Right renal cortex interstitium (tissue), 3 donors: ENCODE measurements around the gene ADORA1. TPM values are rescaled to one million over a fixed set of nuclear protein-coding genes. Genes with fewer than 3 reads are reported as not detected.

Source experiments
- DNase-seq, 3 donors: peaks; one replicate each; pipeline ENCODE4 v3.0.0-alpha.2; 2013; ENCODE audit warnings: low read depth in 3 of 3, low spot score in 2 of 3
- polyA plus RNA-seq, 3 donors: library from polyadenylated mRNA; unstranded; fragments of 120-200 nt; gene quantifications; one replicate each; pipeline ENCODE4 v1.2.1, GENCODE V29; 2013; ENCODE audit not compliant: insufficient read length in 3 of 3

Gene ADORA1
- polyA plus RNA-seq, 3 donors, result 5.2 to 8.0 (median 6.4) TPM

DNA sequence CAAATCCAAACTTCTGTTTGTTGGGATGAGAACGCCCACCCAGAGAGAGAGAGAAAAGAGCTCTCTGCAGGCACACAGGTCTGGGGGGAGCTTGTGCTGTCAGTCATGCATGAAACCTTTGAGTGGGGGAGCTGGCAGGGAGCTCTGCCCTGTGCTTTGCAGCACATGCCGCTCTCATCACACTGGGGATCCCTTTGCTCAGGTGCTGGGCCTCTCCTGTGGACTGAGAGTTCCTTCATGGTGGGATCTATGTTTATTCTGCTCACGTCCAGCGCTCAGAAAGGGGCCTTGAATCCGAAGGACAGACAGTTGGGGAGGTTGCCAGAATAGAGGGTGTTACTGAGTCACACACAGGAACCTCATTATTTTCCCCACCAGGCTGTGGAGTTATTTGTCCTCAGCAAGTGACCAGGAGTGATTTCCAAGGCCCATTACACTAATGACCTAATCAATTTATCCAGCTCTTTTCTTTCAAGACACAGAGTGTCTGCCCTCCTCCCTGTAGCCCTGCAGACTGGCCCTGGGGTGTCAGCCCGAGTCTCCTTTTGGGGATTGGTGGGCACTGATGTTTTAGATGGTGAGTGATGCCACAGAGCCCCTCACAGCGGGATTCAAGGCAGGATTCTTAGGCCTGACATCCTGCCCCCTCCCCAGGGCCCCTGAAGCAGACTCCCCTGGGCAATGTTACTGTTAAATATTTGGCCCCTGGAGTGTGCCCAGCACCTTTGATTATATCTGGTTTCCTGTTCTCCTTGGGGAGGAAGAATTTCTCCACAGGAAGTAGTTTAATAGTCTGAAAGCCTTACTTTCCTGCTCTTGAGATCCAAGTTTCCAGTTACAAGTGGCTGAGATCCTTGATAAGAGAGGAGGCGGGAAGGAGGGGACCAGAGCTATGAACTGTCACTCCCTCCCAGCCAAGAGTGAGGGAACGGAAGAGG lies 25.8 kb downstream of the ADORA1 start:
- DNase-seq, result no peak

DNA sequence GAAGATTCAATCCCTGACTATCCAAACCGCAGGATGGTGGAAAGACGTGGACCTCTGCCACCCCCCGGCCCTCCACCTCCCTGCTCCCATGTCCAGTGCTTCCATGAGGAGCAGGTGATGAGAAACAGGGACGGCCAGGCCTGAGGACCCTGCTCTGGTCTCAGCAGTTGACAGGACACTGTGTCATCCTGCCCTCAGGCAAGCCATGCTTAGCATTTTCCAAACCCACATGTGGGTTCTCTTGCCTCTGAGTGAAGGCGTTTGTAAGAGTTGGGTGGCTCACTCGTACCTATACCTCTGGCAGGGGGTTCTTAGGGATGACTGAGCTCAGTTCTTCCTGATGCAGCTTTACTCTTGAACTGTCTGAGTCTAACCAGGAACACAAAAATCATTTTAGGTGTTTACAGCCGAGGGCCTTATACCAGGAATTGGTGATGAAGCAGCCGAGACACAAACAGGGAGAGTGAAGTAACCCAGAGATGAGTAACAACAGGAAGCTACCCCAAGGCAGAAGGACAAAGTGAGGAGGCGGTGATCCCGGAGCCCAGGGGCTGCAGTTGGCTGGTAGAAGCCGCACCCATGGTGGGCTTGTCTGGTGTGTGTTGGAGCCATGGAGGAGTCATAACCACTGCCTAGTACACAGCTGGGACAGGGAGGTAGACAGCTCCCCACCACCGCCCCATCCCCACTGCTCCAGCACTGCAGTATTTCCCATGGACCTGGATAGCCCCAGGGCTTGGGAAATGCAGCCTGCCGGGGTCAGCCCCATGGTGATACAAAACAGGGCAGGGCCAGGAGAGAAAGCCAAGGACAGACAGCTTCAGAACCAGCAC lies 26.7 kb downstream of the ADORA1 start:
- no peak for DNase-seq

DNA sequence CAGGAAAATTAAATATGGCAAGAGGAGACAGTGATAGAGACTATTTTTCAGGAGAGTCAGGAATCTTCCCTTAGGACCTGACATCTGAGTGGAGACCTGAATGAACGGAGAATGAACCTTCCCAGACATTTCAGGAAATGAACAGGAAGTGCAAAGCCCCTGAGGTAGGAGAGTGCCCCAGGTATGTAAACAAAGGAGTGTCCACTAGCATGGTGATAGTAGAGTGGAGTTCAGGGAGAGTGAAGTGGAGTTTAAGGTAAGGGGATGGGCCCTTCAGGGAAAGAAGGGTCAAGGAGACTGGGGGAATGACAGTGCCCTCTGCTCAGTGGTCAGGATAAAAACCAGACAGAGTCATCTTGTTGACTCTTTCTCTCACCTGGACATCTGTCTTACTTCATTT lies 28.8 kb downstream of the ADORA1 start:
- DNase-seq, result no peak

DNA sequence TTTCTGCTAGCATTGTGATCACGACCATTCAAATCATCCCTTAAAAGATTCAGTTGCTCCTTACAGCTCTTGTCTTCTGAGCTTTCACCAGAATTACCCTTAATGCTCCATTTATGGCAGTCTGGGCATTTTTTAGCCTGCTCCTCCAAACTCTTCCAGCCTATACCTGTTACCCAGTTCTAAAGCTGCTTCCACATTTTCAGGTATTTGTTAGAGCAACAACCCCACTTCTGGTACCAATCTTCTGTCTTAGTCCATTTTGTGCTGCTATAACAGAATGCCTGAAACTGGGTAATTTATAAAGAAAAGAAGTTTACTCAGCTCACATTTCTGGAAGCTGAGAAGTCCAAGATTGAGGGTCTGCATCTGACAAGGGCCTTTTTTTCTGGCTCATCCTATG lies 30.9 kb downstream of the ADORA1 start:
- no peak for DNase-seq

DNA sequence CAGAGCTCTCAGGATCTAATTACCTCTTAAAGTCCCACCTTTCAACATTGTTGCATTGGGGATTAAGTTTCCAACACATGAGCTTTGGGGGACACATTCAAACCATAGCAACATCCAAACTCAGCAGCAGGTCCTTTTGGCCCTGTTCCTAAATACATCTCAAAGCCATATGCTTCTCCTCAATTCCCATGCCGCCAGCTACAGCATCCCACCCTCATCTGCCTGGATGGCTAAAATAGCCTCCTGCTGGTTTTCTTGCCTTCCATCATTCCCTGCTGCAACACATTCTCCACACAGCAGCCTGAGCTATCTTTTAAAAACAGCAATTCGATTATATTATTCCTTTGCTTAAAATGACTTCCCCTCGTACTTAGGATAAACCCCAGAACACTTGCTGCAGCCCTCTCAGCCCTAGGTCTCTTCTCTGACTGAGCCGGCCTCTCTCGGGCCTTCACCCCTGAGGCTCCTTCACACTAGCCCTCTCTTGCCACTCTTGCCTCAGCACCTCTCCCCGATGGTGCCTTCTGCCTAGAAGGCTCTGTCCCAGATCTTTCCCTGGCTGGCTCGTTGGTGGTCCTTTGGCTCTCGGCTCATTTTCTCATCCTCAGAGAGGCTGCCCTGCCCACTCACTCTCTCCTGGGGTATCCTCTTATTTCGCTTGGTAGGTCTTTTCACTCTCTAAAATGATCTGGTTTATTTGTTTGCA lies 31.6 kb downstream of the ADORA1 start:
- no peak for DNase-seq

DNA sequence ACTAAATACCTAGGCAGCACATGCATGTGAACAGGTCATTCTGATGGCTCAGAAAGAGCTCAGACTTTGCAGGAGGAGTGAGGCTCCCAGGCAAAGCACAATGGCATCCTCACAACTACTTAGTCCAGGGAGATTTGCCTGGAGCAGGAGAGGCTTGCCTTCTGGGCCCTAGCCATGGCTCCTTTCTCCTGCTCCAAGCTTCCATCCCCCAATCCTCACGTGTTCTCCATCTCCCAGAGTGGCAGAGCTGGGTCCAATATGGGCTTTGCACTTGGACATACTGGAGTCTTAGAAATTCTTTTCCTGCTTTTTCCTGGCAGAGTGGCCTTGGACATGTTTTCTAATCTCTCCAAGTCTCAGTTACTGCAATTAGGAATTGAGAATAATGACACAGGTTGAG lies 32.3 kb downstream of the ADORA1 start:
- DNase-seq, result no peak

DNA sequence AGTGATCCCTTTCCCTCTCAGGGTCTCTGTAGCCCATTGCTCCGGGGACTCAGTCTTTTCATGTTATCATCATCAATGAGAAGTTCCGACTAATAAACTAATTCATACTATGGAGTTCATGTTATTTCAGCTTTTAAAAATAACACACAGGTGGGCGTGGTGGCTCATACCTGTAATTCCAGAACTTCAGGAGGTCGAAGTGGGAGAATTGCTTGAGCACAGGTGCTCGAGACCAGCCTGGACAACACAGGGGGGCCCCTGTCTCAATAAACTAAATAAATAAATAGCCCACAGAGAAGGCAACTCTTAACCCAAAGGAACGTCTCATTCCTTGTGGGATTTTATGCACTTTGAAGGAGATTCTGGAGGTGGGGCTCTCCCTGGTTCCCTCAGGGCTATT lies 33.6 kb downstream of the ADORA1 start:
- no peak for DNase-seq

DNA sequence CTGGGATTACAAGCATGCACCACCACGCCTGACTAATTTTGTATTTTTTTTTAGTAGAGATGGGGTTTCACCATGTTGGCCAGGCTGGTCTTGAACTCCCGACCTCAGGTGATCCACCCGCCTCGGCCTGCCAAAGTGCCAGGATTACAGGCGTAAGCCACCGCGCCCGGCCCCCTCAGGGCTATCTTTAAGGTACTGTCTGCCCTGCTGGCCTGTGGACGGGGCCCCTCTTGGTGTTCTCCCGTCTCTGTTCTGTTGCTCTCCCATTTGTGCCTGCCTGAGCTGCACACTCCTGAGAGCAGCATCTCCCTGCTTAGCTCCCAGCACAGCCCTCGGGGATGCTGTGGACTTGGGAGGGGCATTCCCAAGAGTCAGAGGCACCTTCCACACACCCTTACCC lies 34.2 kb downstream of the ADORA1 start:
- no peak for DNase-seq

DNA sequence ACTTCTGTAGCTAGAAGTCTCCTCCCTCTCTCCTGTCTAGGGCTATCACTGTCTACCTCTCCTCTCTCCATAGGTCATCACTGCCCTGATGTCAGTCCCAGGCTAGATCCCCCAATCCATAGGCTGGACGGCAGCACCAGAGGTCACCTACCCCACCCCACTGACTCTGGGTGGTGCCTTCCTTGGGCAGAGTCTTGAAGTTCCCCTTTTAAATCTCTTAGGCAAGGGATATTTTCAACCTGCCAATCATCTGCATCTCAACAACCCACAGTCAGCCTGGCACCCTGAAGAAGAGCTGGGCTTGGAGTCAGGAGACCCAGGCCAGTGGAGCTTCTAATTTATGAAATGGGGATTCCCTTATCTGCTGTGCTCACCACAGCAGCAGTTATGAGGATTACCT lies 34.9 kb downstream of the ADORA1 start:
- no peak for DNase-seq

DNA sequence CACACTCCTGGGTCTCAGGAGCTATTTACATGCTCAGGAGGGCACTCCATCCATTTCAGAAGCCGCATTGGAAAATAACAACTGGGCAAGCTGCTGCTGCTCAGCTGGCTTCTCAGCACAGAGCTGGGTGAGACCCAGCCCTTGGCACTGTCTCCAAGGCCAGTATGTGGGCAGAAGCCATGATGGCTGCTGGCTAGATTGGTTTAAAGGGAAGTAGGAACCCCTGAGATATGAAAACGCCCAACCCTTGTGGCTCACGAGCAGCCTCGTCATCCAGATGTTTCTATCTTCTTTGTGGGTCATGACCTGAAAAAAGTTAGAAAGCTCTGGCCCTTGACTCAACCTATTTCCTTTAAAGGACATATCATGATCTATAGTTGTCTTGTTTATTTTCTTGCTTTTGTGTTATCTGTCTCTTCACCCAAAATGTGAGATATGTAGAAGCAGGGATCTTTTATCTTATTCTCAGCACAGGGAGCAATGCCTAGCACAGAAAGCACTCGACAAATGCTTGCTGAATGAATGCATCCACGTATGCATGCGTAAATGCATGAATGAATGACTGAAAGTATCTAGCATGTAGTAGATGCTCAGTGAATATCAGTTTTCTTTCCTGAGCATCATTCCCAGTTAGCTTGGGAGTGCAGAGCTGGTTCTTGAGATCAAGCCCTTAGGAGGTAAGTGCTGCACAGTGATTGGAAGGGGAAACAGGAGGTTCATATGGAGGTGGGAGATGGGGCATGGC lies 36.5 kb downstream of the ADORA1 start:
- DNase-seq, result no peak

DNA sequence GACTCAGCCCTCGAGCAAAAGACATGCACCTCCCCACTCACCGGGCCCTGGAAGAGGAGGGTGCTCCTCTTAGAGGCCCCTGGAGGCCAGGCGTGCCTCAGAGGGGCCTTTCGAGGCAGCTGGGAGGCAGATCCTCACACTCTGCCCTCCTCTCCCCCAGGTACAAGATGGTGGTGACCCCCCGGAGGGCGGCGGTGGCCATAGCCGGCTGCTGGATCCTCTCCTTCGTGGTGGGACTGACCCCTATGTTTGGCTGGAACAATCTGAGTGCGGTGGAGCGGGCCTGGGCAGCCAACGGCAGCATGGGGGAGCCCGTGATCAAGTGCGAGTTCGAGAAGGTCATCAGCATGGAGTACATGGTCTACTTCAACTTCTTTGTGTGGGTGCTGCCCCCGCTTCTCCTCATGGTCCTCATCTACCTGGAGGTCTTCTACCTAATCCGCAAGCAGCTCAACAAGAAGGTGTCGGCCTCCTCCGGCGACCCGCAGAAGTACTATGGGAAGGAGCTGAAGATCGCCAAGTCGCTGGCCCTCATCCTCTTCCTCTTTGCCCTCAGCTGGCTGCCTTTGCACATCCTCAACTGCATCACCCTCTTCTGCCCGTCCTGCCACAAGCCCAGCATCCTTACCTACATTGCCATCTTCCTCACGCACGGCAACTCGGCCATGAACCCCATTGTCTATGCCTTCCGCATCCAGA lies 37.7 kb downstream of the ADORA1 start:
- no peak for DNase-seq

DNA sequence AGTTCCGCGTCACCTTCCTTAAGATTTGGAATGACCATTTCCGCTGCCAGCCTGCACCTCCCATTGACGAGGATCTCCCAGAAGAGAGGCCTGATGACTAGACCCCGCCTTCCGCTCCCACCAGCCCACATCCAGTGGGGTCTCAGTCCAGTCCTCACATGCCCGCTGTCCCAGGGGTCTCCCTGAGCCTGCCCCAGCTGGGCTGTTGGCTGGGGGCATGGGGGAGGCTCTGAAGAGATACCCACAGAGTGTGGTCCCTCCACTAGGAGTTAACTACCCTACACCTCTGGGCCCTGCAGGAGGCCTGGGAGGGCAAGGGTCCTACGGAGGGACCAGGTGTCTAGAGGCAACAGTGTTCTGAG lies 38.3 kb downstream of the ADORA1 start:
- DNase-seq, result no peak

DNA sequence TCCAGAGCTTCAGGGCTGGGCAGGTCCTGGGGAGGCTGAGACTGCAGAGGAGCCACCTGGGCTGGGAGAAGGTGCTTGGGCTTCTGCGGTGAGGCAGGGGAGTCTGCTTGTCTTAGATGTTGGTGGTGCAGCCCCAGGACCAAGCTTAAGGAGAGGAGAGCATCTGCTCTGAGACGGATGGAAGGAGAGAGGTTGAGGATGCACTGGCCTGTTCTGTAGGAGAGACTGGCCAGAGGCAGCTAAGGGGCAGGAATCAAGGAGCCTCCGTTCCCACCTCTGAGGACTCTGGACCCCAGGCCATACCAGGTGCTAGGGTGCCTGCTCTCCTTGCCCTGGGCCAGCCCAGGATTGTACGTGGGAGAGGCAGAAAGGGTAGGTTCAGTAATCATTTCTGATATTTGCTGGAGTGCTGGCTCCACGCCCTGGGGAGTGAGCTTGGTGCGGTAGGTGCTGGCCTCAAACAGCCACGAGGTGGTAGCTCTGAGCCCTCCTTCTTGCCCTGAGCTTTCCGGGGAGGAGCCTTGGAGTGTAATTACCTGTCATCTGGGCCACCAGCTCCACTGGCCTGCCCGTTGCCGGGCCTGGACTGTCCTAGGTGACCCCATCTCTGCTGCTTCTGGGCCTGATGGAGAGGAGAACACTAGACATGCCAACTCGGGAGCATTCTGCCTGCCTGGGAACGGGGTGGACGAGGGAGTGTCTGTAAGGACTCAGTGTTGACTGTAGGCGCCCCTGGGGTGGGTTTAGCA lies 38.8 kb downstream of the ADORA1 start:
- no peak for DNase-seq

DNA sequence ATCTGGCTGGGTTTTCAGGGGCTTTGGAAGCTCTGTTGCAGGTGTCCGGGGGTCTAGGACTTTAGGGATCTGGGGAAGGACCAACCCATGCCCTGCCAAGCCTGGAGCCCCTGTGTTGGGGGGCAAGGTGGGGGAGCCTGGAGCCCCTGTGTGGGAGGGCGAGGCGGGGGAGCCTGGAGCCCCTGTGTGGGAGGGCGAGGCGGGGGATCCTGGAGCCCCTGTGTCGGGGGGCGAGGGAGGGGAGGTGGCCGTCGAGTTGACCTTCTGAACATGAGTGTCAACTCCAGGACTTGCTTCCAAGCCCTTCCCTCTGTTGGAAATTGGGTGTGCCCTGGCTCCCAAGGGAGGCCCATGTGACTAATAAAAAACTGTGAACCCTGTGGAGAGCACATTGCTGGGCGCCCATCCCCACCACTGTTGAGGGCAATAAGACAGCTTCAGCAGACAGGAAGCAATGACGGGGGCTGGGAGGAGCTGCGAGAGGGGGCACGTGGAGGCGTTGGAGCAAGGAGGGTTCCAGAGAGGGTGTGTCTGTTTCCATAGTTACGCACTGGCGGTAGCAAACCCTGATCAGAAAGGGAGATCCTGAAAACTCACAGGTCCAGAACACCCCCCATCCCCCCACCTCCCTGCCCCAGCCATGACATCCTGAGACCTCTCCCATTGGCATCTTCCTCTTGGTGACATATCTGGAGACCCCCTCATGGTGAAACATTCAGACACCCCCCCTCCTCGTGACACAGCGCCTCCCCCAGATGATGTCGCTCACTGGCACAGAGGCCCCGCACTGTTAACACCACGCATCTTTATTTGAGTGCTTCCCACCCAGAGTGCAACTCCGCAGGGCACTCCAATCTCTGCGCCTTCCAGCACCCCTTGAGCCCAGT lies 39.7 kb downstream of the ADORA1 start:
- DNase-seq, result no peak

DNA sequence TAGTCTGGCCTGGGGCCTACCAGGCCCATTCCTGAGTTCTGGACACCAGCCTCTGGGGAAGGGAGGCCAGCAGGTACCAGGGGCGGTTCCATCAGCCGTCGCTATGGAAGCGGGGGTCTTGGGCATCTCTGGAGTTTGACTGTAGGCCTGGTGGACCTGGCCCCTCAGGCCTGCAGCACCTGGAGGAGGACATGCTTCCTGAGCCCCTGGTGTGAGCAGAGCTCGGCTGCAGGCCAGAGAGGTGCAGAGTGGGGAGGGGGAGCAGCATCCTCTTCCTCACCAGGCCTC lies 40.3 kb downstream of the ADORA1 start:
- DNase-seq, result no peak

DNA sequence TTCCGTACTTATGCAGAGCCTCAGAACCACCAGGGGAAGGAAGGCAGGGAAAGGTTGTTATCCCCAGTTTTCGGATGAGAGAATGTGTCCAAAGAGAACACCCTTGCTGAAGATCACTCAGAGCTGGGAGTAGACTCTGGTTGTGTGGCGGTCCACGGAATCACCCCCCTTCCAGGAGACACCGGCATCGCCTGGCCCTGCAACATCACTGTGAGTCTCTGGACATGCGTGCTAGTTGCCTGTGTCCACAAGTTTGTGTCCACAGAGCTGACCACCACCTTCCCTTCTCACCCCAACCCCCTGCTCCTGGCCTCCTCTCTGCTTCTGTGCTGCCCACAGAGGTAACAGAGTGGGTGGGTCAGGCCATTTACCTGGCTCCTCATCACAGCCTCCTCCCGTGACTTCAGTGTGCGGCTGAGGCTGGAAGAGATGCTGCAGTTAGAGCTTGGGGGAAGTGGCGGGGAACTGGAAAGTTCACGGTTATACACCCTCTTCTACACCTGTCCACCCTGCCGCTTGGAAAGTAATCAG lies 40.8 kb downstream of the ADORA1 start:
- no peak for DNase-seq

DNA sequence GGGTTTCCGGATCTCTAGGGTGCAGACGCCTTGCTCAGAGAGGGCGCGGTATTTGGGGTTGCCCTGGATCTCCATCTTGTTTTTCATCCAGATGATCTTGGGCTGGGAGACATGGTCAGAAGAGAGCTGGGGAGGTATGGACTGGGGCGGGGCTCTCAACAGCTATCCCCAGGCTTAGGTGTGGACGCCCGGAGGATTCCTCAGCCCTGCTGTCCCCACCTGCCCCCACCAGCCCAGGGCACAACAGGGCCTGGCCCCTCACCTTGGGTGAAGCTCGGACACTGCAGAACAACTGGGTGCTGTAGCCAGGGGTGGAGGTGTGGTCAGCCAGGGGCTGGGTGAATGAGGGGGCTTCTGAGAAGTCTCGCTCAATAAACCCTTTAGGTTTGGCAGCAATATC lies 41.5 kb downstream of the ADORA1 start:
- no peak for DNase-seq
